GM21367 (cell line): ENCODE measurements around the gene RALGPS1.

Source experiments
- ATAC-seq: cut with Tn5 transposase; IDR thresholded peaks from one replicate; pipeline ENCODE4 v1.9.1; 2021; ENCODE audit not compliant: unreplicated experiment

Gene RALGPS1

DNA sequence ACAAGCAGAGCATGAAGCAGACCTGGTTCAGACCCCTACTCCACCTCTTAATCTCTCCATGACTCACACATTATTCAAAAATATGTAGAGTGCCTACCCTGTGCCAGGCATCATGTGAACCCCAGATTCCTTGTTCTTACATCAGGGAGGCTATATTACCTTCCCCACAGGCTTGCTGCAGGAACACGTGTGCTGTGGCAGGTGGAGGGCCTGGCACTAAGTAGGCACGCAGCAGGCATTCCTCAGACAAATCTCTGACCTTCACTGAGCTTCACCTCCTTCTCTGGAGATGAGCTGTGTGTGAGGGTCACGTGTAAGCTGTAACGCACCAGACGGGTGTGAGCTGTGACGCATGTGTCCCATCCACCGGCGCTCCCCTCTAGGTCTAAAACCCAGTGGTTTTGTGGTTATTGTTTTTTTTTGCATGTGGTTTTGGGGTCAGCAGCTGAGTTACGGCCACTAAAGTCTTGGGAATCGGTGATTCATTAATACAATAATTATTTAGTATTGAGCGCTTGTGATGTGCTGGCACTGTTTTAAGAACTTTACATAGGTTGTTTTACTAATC, 177.5 kb downstream of the RALGPS1 start:
- no peak for ATAC-seq

DNA sequence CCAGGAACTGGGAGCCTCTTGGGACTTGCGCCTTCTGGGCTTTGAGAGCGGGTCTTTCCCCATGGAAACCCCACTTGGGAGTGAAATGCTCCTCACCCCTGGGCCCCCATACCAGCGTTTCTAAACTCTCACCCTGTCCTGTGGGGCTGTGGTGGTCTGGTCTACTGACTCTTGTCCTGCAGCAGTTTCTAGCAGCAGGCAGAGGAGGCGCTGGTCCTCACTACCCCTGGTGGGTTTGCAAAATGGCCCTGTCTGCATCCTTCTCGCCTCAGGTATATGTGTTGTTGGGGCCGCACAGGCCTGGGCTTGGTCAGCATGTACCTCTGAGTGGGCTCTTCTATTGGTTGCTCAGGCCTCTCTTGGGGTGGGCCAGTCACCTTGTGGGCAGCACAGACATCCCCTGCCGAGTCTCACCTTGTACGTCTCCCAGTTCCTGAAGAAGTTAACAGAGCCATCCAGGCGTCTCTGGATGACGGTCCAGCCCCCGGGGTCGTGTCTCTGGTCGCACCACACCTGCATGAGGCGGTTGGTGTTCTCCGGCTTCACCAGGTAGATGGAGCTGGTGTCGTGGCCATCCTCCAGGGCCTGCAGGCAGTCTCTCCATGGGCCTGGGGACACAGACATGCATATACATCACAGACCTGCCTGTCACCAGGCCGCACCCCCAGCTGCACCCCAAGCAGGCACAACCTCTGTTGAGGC, 178.9 kb downstream of the RALGPS1 start:
- no peak for ATAC-seq

DNA sequence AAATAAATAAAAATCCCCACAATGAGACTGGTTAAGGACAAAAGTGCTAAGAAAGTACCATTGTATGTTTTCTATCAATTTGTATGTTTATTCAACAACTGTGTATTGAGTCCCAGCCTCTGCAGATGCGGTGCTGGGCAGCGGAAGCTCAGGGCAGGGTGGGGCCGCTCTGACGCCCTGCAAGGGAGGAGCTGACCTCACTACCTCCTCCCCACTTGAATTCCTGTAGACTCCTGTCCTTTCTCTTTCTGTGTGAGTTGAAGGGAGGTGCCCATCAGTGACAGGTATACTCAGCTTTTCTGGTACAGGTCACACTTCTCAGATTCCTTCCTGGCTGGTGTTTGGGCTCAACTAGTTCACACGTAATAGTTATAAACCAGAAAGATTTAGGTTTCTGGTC, 180.8 kb downstream of the RALGPS1 start:
- no peak for ATAC-seq

DNA sequence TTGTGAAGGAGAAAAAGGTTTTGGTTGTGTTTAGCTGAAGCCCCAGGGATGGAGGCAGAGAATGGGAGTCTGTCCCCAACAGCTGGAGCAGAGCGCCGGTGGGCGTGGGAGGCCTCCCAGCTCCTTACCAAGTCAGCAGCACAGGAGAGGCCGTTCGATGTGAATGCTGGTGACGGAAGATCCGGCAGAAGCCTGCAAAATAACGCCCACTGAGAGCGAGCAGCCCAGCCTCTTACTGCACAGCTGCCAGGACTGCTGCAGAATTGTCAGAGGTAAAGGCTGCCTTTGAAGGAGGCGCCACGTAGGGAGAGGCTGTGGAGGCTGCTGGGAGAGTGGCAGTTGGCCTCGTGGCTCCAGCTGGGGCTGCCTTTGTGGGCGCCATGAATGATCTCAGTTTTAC, 181.6 kb downstream of the RALGPS1 start:
- no peak for ATAC-seq

DNA sequence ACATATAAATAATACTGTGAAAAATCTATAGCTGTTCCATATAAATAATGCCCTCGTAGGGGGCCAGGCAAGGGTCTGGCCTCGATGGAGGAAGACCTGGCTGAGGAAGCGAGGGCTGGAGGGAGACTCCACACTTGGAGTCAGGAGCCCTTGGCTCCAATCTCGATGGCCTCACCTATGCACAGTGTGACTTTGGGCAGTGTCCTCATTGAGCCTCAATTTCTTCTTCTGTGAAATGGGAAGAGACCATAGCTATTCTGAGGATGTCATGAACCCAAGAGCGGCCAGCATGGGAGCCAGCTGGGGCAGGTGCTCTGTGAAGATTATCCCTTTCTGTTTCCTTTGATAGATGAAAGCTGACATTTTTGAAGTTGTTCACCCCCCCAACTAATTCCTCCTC, 183.1 kb downstream of the RALGPS1 start:
- ATAC-seq, result no peak

DNA sequence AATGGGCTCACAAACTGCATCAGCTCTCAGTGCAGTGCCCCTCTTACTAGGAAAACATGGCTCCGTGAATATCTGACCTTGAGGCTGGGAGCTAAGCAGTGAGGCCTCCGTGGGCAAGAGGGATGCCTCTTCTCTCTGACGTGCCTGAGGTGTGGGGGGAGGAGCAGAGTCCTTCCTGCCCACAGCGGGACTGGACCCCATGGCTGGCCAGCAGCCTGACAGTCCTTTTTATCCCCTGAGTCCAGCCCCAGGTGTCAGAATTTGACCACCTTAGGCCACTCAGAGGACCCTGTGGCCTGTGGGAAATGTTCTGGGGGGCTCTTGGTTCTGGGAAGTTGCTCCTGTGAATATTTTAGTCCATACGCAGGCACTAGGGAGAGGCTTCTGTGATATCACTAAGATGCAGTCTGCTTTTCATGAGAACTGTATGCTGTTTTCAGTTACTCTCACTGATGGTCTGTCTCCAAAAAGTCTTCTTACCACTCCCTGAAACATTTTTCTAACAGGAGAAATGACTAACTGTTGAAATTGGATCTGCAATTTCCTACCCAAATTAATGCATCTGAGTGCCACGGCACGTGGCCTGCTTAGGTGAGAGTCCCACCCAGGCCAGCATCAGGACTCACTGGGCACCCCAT, 184.5 kb downstream of the RALGPS1 start:
- no peak for ATAC-seq

DNA sequence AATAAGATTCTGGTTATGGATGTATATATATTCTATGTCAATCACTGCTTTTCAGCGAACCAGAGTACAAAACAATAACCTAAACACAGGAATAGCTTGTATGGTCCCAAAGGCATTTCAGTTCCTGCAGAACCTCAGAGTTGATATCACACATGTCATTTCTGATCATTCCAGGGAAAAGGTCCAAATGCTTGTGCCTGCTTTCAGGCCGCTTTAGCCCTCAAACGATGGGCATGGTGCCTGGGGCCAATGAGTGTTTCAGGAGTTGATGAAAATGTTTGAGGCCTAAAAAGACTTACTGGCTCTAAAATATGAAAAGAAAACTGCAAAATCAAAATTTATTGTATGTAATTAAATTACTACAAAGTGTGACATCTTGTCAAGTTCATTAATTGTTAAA, 185.1 kb downstream of the RALGPS1 start:
- ATAC-seq, result no peak

DNA sequence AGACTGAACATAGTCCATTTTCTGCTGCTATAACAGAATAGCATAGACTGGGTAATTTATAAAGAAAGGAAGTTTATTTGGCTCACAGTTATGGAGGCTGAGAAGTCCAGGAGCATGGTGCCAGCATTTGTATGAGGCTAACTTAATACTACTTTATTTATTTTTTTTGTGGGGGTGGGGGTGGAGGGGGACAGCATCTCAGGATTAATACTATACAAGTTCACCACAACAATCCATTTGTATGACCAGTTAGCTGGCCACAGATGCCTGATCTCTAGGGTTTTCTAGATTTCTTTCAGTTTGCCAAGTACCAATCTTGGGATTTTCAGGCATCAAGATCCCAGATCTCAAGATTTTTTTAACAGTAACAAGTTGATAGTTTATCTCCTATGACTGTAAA, 187.6 kb downstream of the RALGPS1 start:
- no peak for ATAC-seq

DNA sequence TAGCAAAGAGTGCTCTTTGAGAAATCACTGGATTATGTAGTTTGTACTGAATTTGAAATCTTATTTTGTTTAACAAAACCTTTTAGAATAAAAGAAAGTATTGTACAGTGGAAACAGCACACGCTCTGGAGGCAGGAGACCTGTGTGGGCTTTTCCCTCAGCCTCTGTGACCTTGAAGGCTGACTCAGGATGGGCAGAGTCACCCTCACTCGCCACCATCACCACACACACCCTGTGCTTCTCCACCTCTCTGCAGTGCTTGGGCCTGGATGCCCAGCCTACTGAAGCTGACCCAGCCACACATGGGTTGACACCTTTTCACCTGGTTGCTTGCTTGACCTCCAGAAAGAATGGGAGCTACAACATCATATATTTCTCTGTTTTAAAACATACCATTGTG, 188.2 kb downstream of the RALGPS1 start:
- ATAC-seq, result no peak

DNA sequence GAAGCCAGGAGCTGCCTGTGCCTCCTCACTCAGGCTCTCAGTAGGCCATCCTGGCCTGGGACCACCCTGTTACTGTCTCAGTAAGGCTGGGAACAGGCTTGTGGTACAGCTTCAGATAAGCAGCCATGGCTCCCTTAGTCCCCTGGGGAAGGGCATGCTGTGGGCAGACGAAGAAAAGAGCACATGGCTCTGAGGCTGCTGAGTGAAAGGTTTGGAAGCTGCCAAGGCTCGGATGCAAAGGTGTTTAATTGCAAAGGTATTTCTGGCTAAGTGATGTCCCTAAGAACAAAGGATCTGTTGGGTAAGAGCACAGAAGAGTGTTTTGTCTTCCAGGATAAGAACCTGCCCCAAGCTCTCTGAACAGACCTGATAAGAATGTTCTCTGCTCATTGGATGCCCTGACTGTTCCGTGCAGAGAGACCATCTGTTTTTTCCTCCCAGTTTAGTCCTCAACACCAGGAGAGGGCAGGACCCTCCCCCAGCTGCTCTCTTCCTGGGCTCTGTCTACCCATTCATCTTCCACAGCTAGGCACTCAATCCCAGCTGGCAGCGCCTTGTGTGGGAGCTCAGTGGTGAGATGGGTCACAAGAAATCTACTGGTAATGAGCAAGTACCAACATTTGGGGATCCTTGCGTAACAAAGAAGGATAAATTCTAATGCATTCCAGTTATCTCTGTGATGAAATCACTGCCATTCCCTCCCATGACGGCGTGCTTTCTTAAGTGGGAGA, 190.2 kb downstream of the RALGPS1 start:
- ATAC-seq, result no peak

DNA sequence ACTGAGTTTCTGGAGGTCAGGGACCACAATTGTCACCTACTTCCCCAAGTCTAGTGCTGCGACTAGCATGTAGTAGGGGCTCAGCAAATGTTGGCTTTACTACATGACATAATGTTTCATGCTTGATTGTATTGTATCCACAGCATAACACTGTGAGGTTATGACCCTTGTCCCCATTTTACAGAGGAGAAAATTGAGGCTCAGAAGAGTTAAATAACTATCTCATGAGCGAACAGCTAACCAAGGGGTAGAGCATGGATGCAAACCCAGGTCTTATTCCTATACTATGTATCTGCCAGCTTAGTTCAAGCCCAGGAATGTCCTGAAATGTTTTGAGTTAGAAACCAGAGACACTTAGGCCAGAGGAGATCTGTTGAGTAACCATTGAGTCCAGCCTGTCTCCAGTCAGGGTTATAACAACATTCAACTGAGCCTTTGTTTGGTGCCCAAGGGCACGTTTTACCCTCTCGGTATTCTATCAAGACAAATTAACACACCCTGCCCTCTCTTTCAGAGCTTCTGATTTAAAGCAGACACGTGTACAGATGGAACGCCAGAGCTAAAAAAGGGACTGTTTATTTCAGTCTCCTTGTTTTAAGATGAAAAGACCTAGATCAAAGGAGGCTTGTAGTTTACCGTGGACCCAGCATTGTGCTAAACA, 191.4 kb downstream of the RALGPS1 start:
- no peak for ATAC-seq

DNA sequence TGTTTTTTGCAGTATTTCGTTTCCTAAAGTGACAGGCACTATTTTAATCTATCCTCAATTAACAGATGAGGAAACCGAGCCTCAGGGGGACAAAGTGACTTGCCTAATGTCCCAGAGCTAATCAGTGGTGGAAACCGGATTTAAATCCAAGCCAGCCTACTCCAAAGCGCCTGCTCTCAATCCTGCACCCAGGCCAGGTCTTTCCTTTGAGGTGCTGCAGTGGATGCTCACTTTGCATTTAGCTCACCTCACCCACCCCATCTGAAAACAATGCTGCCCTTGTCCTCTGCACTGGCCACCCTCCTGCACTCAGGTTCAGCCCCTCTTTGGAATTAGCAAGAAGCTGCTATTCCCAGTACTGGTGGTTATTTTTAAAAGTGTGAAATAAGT, 191.9 kb downstream of the RALGPS1 start:
- ATAC-seq, result no peak

DNA sequence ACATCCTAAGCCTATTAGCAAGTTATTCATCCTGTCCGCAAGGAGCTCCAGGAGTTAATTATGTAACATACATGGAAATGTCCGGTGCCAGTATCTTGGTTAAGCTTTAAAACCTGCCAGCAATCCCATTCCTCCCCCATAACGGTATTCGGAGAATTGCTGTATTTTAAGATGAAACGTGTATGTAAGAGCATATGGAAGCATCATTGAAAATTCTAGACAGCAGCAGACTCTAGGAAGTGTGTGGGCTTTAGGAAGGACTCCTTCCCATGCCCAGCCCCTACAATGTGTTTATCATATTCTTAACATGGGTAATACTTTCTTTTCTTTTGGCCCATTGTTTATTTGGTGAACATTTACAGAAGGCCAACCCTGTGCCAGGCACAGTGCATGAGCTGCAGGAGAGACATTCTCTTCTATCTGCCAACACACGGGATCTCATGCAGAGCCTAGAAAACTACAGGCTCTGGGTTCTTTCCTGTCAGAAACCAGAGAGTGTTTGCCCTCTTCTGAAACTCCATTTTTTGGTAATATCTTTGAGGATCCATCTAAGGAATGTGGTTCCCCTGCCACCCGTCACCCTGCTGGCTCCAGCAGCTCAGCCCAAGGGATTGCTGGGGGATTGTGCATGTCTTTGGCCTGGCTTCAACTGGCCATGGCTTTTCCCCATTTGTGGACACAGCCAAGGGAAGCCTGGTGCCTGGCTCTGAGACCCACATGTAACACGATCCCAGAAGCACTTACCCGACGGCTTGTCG, 192.8 kb downstream of the RALGPS1 start:
- no peak for ATAC-seq

DNA sequence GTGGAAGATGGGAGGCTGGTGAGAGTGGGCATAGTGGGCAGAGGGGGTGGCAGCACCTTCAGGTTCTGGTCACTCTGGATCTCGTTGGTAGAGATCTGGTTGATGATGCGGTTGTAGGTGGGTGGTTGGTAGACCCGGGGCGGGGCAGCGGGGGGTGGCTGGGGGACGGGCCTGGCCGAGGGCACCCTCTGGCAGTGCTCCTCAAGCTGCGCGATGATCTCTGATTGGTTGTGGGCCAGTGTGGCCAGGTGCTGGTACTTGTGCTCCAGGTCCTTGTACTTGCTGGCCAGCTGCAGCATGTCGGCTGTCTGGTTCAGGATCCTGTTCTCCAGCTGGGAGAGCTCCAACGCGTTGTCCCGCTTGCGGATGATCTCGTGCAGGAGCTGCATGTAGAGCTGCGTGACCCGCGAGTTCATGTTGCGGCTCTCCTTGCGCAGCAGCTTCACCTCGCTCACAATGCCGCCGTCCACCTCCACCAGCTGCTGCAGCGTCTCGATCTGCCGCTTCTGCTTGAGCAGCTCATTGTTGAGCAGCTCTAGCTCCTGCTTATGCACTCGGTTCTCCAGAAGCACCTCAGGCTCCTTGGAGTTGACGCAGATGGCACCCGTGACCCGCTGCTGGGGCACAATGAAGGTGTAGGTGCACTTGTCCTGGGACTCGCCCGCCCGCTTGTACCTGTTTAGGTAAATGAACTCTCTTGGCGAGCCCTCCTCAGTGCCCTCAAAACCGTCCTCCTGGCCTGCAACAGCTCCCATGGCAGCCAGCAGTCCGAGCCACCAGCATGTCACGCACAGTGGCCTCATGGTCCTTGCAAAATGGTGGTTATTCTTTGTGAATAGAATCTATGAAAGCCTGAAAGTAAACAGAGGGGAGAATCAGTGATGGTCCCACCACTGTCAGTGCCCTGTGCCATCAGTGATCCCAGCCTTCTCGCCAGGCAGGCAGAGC, 193.6 kb downstream of the RALGPS1 start:
- no peak for ATAC-seq

DNA sequence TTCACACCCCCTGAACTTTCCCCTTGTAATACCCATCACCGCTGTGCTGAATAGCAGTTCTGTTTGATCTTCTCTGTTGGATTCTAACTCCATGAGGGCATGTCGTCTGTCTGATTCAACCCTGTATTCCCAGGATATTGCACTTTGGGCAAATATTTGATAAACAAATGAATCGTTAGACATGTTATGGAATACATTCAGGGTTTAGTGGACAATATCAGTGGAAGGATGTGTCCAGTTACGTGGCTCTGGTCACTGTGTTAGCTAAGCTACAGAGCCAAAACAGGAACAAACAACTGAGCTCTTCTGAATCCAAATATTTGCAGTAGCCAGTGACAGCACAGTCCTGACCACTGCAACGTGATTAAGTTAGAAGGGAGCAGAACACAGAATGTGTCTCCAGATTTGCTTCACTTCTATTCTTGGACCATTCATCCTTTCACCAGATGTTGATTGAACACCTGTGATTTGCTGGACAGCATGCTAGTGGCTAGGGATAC, 194.7 kb downstream of the RALGPS1 start:
- ATAC-seq, result no peak

DNA sequence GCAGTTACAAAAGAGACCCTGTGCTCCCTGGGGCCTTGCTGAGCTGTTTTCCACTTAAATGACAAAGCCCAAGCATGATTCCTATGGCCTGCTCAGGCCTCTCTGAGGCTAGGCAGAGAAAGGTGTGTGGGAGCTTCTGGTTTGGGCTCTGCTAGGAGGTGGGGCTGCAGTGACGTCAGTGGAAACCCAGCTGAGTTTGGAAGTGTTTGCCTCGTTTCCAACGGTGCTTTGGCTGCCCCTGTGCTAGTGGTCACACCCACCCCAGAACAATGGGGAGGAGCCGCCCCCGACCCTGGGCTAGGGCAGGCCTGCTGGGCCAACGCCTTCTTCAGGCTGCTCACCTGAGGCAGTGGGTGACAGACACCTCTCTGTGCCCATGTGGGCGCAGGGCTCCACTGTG, 197.5 kb downstream of the RALGPS1 start:
- ATAC-seq, result no peak

DNA sequence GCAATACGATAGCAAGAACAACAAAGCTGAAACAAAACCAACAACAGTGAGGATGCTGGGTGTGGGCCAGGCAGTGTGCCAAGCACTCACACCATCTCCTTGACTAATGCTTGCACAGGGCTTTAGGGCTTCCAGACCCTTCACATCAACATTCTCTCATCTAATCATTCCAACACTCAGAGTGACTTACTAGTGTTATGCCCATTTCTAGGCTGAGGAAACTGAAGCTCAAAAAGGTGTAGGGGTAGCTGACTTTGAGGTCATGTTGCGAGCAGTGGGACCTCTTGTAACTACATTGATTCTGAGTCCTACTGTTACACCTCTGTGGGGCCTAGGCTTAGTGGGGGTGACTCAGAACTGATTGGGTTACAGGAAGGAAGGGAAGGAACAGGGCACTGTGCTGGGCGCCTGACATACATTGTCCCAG, 198.2 kb downstream of the RALGPS1 start:
- no peak for ATAC-seq

DNA sequence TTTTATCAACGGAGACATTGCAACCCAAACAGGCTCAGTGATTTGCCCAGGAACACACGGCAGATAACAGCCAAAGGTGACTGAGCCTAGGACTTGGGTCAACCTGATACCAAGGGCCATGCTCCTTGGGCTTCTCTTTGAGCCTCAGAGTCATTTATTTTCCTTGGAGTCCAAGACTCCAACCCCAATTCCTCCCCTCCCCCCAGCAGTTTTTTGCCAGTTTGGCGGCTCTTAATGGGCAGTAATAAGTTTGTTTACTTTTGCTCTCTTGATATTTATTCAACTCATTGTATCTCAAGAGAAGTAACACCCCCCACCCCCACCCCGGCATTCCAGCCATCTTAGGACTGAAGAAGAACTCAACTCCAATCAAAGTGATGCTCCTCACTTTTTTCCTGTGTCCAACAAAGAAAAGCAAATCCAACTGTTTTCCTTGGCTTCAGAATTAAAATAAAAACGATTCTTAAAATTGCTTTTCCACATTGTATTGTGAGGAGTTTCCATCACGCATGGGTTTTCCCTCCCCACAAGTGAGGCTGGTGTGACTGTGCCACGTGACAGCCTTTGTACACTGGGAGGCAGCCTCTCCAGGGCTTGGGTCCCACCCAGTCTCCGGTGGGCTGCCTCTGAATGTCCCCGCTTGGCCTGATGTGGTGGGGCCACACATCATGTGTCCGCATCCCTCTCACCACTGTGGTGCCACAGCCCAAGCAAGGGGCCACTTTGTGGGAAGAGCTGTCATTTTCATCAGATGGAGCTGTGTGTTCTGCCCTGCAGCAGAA, 198.8 kb downstream of the RALGPS1 start:
- ATAC-seq, result no peak

DNA sequence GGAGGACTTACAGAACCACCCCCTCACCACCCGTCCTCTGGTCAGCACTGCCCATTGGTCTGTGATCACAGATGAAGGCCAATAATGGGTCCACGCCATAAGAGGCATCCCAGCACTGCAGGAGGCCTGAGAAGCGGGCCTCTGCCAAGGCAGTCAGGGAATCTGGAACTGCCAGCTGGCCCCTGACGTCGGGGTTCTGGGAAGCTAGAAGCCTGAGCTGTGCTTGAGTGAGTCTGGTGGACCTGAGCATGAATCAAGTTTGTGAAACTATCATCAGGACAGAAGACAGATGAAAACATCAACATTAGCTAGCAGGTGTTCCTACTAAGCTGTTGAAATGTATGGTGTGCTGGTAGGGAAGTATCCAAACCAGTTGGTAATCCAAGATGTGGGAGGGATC, 200.0 kb downstream of the RALGPS1 start:
- ATAC-seq, result no peak
